Panc1 (cell line): ENCODE measurements around the gene SLC39A12. TPM values are rescaled to one million over a fixed set of nuclear protein-coding genes. Genes with fewer than 3 reads are reported as not detected.
"Not testable (repeated sequence)": the region's sequence is repeated elsewhere in the genome, so short reads cannot be mapped to it uniquely, and the experiment has no call there.

Experiments used
- ATAC-seq: fragments of 200-7000 bp; cut with Tn5 transposase; 2 replicates; pipeline ENCODE4 v1.9.1; 2020; ENCODE audit warnings: mild to moderate bottlenecking, moderate library complexity
- BruUV-seq: library from RNA; stranded (reverse); fragments of 400-500 nt; replicated peaks from 2 replicates; lab custom pipeline; 2021; lab: Mats Ljungman, UMichigan
- CTCF ChIA-PET: fragments of 300-600 bp; sonication (Branson Sonifier 250); formaldehyde crosslinking; loops from one replicate; lab custom pipeline; 2022; ENCODE audit warnings: antibody characterized with exemption; lab: Charles Lee
- POLR2A ChIA-PET: fragments of 300-600 bp; sonication (Branson Sonifier 250); formaldehyde crosslinking; loops from one replicate; lab custom pipeline; 2022; ENCODE audit warnings: antibody characterized with exemption; lab: Charles Lee
- DNase-seq: peaks from one replicate; pipeline ENCODE4 v3.0.0-alpha.2; 2010; ENCODE audit warnings: low read depth, low spot score
- H3K27ac ChIP-seq: 2 replicates; pipeline ENCODE4 v1.5.1; 2011; ENCODE audit warnings: mild to moderate bottlenecking, low read length, inconsistent platforms
- H3K27me3 ChIP-seq: fragments of 200-500 bp; sonication (Bioruptor generic); 2 replicates; pipeline ENCODE4 v1.6.0; 2014; ENCODE audit warnings: low read length, inconsistent platforms; ENCODE audit not compliant: control insufficient read depth, insufficient read depth
- H3K36me3 ChIP-seq: fragments of 200-500 bp; sonication (Bioruptor generic); 2 replicates; pipeline ENCODE4 v1.5.1; 2014; ENCODE audit warnings: inconsistent platforms, mild to moderate bottlenecking, low read length, moderate library complexity; ENCODE audit not compliant: control insufficient read depth, insufficient read depth
- H3K4me1 ChIP-seq: 2 replicates; pipeline ENCODE4 v1.5.1; 2011; ENCODE audit warnings: inconsistent platforms, mild to moderate bottlenecking, low read length, moderate library complexity; ENCODE audit not compliant: control insufficient read depth, insufficient read depth
- H3K4me3 ChIP-seq, 2 experiments: 2 replicates each; pipeline ENCODE4 v1.5.1; 2011 to 2012; ENCODE audit warnings: low read depth in 2 of 2, low read length in 2 of 2, mild to moderate bottlenecking in 2 of 2, inconsistent platforms in 1 of 2, moderate library complexity in 1 of 2
- H3K9me3 ChIP-seq: fragments of 200-500 bp; sonication (Bioruptor generic); 2 replicates; pipeline ENCODE4 v1.5.1; 2014; ENCODE audit warnings: low read depth, mild to moderate bottlenecking, inconsistent platforms, low read length, moderate library complexity; ENCODE audit not compliant: control insufficient read depth, insufficient read depth
- CTCF ChIP-seq: fragments of 450-650 bp; IDR thresholded peaks from 2 replicates; pipeline ENCODE4 v1.5.1; 2017; ENCODE audit warnings: mild to moderate bottlenecking
- POLR2AphosphoS5 ChIP-seq: IDR thresholded peaks from 2 replicates; pipeline ENCODE4 v1.6.1; 2012; ENCODE audit warnings: mild to moderate bottlenecking, low read depth, low read length, moderate library complexity
- REST ChIP-seq, 2 experiments: IDR thresholded peaks; 2 replicates each; pipeline ENCODE4 v1.6.1; 2011 to 2012; ENCODE audit warnings: low read depth in 2 of 2, control low read depth in 1 of 2, low read length in 1 of 2, mild to moderate bottlenecking in 1 of 2, moderate library complexity in 1 of 2; ENCODE audit not compliant: insufficient read depth in 1 of 2
- SIN3A ChIP-seq: IDR thresholded peaks from 2 replicates; pipeline ENCODE4 v1.6.1; 2012; ENCODE audit warnings: low read depth, mild to moderate bottlenecking, low read length, moderate library complexity, borderline replicate concordance; ENCODE audit not compliant: insufficient read depth
- TCF7L2 ChIP-seq: IDR thresholded peaks from 2 replicates; pipeline ENCODE4 v1.6.1; 2011; ENCODE audit warnings: mild to moderate bottlenecking, low read depth, low read length, inconsistent platforms
- in situ Hi-C: cut with HindIII; loops from 2 replicates; pipeline ENCODE4 v1.10.0; 2016; ENCODE audit warnings: low sequenced_read_pairs, low pct_unique_long_range_greater_than_20kb
- intact Hi-C: fragments of 100-400 bp; cut with micrococcal nuclease; formaldehyde crosslinking; loops from one replicate; pipeline ENCODE4 v1.10.0; 2022; ENCODE audit not compliant: unreplicated experiment
- total RNA-seq: library from RNA; stranded (reverse); gene quantifications from one replicate; pipeline ENCODE4 v1.2.1, GENCODE V29; 2021; ENCODE audit not compliant: unreplicated experiment

The SLC39A12 gene
- total RNA-seq, 1 experiment from 2014 or later = not detected

GRCh38 chr10:17943033-17943745 is 8.5 kb upstream of the SLC39A12 start:
- no peaks in the 10 kb centered on the region for H3K4me1 ChIP-seq
- no peaks in the 10 kb centered on the region for H3K36me3 ChIP-seq
- DNase-seq = no peak
- no peak for TF ChIP-seq REST (IDR thresholded peaks at IDR 0.05; ENCODE audit: insufficient read depth in 1 of 2, low read depth in 2 of 2, low read length in 1 of 2)
- no peak for TF ChIP-seq CTCF
- TF ChIP-seq POLR2AphosphoS5 = no peak
- TF ChIP-seq TCF7L2 = no peak
- TF ChIP-seq SIN3A = no peak
- H3K4me3 ChIP-seq = no peak overlapping the region
- no peaks in the 10 kb centered on the region for H3K9me3 ChIP-seq
- intact Hi-C loops (no loop called here), in situ Hi-C loops (no loop called here)
- ChIA-PET POLR2A (no interaction called here), CTCF (no interaction called here)
- BruUV-seq = no TSS peak
- no peaks in the 10 kb centered on the region for H3K27me3 ChIP-seq
- no peak overlapping the region for H3K27ac ChIP-seq
- ATAC-seq = no peak

- H3K9me3 ChIP-seq, BruUV-seq, H3K27ac ChIP-seq, H3K36me3 ChIP-seq, DNase-seq, ATAC-seq, H3K27me3 ChIP-seq, in situ Hi-C loops, H3K4me1 ChIP-seq, intact Hi-C loops, POLR2A ChIA-PET, CTCF ChIA-PET, H3K4me3 ChIP-seq: not testable (repeated sequence)
Measured at GRCh38 chr10:17950269-17950668, 1.4 kb upstream of the SLC39A12 start.

GRCh38 chr10:17950726-17951125 is 992 bp upstream of the SLC39A12 start:
- Histone ChIP-seq H3K27me3 (no peaks in the 10 kb centered on the region), H3K36me3 (no peaks in the 10 kb centered on the region), H3K27ac (no peak overlapping the region), H3K9me3 (no peaks in the 10 kb centered on the region), H3K4me3 (no peak overlapping the region), H3K4me1 (no peaks in the 10 kb centered on the region)
- CTCF ChIA-PET = interaction anchor here (0.6 kb wide), 1 partner anchor 204 kb away, joined by 6 read pairs; no protein-coding TSS in a partner anchor
- TF ChIP-seq POLR2AphosphoS5 (no peak), REST (IDR thresholded peaks at IDR 0.05; ENCODE audit: insufficient read depth in 1 of 2, low read depth in 2 of 2, low read length in 1 of 2) (no peak), TCF7L2 (no peak), CTCF (no peak), SIN3A (no peak)
- POLR2A ChIA-PET = no interaction called here
- no peak for ATAC-seq
- intact Hi-C loops (no loop called here), in situ Hi-C loops (no loop called here)
- BruUV-seq = no TSS peak
- DNase-seq = no peak
